SK-N-SH (cell line): ENCODE data around the gene SHE. TPM values are rescaled to one million over a fixed set of nuclear protein-coding genes. Genes with fewer than 3 reads are reported as not detected.

Experiments used
- CTCF ChIA-PET: fragments of 300-600, 350-600 bp; formaldehyde crosslinking; extraction: SDS; loops from one replicate; lab custom pipeline; 2021; lab: Yijun Ruan, JAX
- POLR2A ChIA-PET: fragments of 350-600 bp; sonication (Branson Sonifier 250); formaldehyde crosslinking; extraction: SDS; loops from one replicate; lab custom pipeline; 2020; ENCODE audit warnings: antibody characterized with exemption, inconsistent platforms; lab: Yijun Ruan, JAX
- DNase-seq: peaks from one replicate; pipeline ENCODE4 v3.0.0; 2012
- H2AFZ ChIP-seq: fragments of 200-600 bp; sonication (generic); 2 replicates; pipeline ENCODE4 v1.8.1; 2016; ENCODE audit warnings: antibody characterized with exemption, mild to moderate bottlenecking, low read depth
- H3F3A ChIP-seq: fragments of 200-600 bp; sonication (generic); replicated peaks from 2 replicates; pipeline ENCODE3; 2016; ENCODE audit warnings: antibody characterized with exemption, mild to moderate bottlenecking; ENCODE audit not compliant: insufficient read depth
- H3K27ac ChIP-seq, 2 experiments: fragments of 200-500 bp in 1 of 2; fragments of 200-600 bp in 1 of 2; sonication (Bioruptor generic) in 1 of 2; sonication (generic), shearing (Covaris generic) in 1 of 2; 2 replicates each; pipeline versions ENCODE4 v1.5.1 to v1.6.1; 2014 to 2016; ENCODE audit warnings: low read depth in 2 of 2, inconsistent platforms in 1 of 2, low read length in 1 of 2, mild to moderate bottlenecking in 1 of 2, mixed read lengths in 1 of 2
- H3K27me3 ChIP-seq: fragments of 200-600 bp; sonication (generic), shearing (Covaris generic); 2 replicates; pipeline ENCODE4 v1.6.1; 2016; ENCODE audit warnings: mixed run types; ENCODE audit not compliant: insufficient read depth
- H3K36me3 ChIP-seq, 2 experiments: fragments of 200-500 bp in 1 of 2; fragments of 200-600 bp in 1 of 2; sonication (Bioruptor generic) in 1 of 2; sonication (generic) in 1 of 2; replicated peaks in 1 of 2; 2 replicates each; pipeline versions ENCODE3 to v1.5.1; 2014 to 2016; ENCODE audit warnings: low read length in 1 of 2, mild to moderate bottlenecking in 1 of 2; ENCODE audit not compliant: insufficient read depth in 2 of 2, control insufficient read depth in 1 of 2
- H3K4me1 ChIP-seq, 2 experiments: fragments of 200-500 bp in 1 of 2; fragments of 200-600 bp in 1 of 2; sonication (Bioruptor generic) in 1 of 2; sonication (generic), shearing (Covaris generic) in 1 of 2; 2 replicates each; pipeline versions ENCODE4 v1.5.1 to v1.6.1; 2014 to 2016; ENCODE audit warnings: low read depth in 1 of 2, low read length in 1 of 2, mixed run types in 1 of 2; ENCODE audit not compliant: insufficient read depth in 2 of 2, control insufficient read depth in 1 of 2
- H3K4me2 ChIP-seq: fragments of 200-600 bp; sonication (generic), shearing (Covaris generic); 2 replicates; pipeline ENCODE4 v1.6.1; 2017; ENCODE audit warnings: mixed run types
- H3K4me3 ChIP-seq, 2 experiments: fragments of 200-500 bp in 1 of 2; fragments of 200-600 bp in 1 of 2; sonication (Bioruptor generic) in 1 of 2; sonication (generic), shearing (Covaris generic) in 1 of 2; 2 replicates each; pipeline versions ENCODE4 v1.5.1 to v1.8.1; 2014 to 2016; ENCODE audit warnings: low read depth in 2 of 2, inconsistent platforms in 1 of 2, low read length in 1 of 2, mild to moderate bottlenecking in 1 of 2, mixed read lengths in 1 of 2, moderate library complexity in 1 of 2
- H3K79me2 ChIP-seq: fragments of 200-600 bp; sonication (generic); 2 replicates; pipeline ENCODE4 v1.8.1; 2017; ENCODE audit warnings: mild to moderate bottlenecking; ENCODE audit not compliant: insufficient read depth
- H3K9ac ChIP-seq: fragments of 200-600 bp; sonication (generic); 2 replicates; pipeline ENCODE4 v1.6.1; 2017; ENCODE audit warnings: mixed run types
- H3K9me2 ChIP-seq: fragments of 200-600 bp; sonication (generic); 2 replicates; pipeline ENCODE4 v1.6.1; 2017; ENCODE audit warnings: mixed run types
- H3K9me3 ChIP-seq: fragments of 200-600 bp; sonication (generic); 2 replicates; pipeline ENCODE4 v1.6.1; 2017; ENCODE audit warnings: mixed run types, mild to moderate bottlenecking, moderate library complexity
- H4K20me1 ChIP-seq: fragments of 200-600 bp; sonication (generic); 2 replicates; pipeline ENCODE4 v1.6.1; 2017; ENCODE audit warnings: mild to moderate bottlenecking, mixed run types; ENCODE audit not compliant: insufficient read depth
- CHD2 ChIP-seq: fragments of 150-350 bp; IDR thresholded peaks from 2 replicates; pipeline ENCODE4 v1.6.1; 2018; ENCODE audit warnings: low read length; ENCODE audit not compliant: partially characterized antibody
- ELF1 ChIP-seq: IDR thresholded peaks from 2 replicates; pipeline ENCODE4 v1.4.0; 2012
- EP300 ChIP-seq, 2 experiments: IDR thresholded peaks; 2 replicates each; pipeline versions ENCODE4 v1.4.0 to v1.6.1; 2012; ENCODE audit warnings: borderline replicate concordance in 1 of 2, low read depth in 1 of 2, low read length in 1 of 2
- EZH2phosphoT487 ChIP-seq: fragments of 200-600 bp; sonication (generic); IDR thresholded peaks from 2 replicates; pipeline ENCODE4 v1.6.1; 2017; ENCODE audit warnings: low read depth, mixed run types, mild to moderate bottlenecking, antibody characterized with exemption, moderate library complexity, borderline replicate concordance
- FOSL2 ChIP-seq: IDR thresholded peaks from 2 replicates; pipeline ENCODE4 v1.4.0; 2012; ENCODE audit warnings: low read depth, mild to moderate bottlenecking, moderate library complexity, borderline replicate concordance
- FOXJ3 ChIP-seq: sonication (generic); formaldehyde crosslinking; IDR thresholded peaks from 2 replicates; pipeline ENCODE4 v1.5.1; 2020; ENCODE audit warnings: mild to moderate bottlenecking, missing genetic modification reagents
- FOXM1 ChIP-seq: IDR thresholded peaks from 2 replicates; pipeline ENCODE4 v1.4.0; 2012; ENCODE audit warnings: low read depth, mild to moderate bottlenecking
- GABPA ChIP-seq: IDR thresholded peaks from 2 replicates; pipeline ENCODE4 v1.4.0; 2012; ENCODE audit warnings: low read depth, mild to moderate bottlenecking
- JUND ChIP-seq: IDR thresholded peaks from 2 replicates; pipeline ENCODE4 v1.4.0; 2012
- MEF2A ChIP-seq: IDR thresholded peaks from 2 replicates; pipeline ENCODE4 v1.4.0; 2012; ENCODE audit warnings: low read depth, borderline replicate concordance
- MXI1 ChIP-seq: IDR thresholded peaks from 2 replicates; pipeline ENCODE4 v1.6.1; 2012; ENCODE audit warnings: mild to moderate bottlenecking, low read depth, low read length, improper control_type of control experiment
- NFIC ChIP-seq: IDR thresholded peaks from 2 replicates; pipeline ENCODE4 v1.4.0; 2012; ENCODE audit warnings: borderline replicate concordance
- NRF1 ChIP-seq: IDR thresholded peaks from 2 replicates; pipeline ENCODE4 v1.6.1; 2012; ENCODE audit warnings: low read depth, mild to moderate bottlenecking, low read length
- RCOR1 ChIP-seq: fragments of 150-350 bp; IDR thresholded peaks from 2 replicates; pipeline ENCODE4 v1.6.1; 2017; ENCODE audit warnings: antibody characterized with exemption, low read length
- RFX5 ChIP-seq: IDR thresholded peaks from 2 replicates; pipeline ENCODE4 v1.6.1; 2012; ENCODE audit warnings: mild to moderate bottlenecking, improper control_type of control experiment, low read length
- RXRA ChIP-seq: IDR thresholded peaks from 2 replicates; pipeline ENCODE4 v1.4.0; 2012; ENCODE audit warnings: low read depth, mild to moderate bottlenecking, borderline replicate concordance
- TAF1 ChIP-seq: IDR thresholded peaks from 2 replicates; pipeline ENCODE4 v1.6.1; 2012; ENCODE audit warnings: low read depth, mild to moderate bottlenecking, low read length, moderate library complexity, borderline replicate concordance
- TCF12 ChIP-seq: IDR thresholded peaks from 2 replicates; pipeline ENCODE4 v1.4.0; 2012
- TEAD4 ChIP-seq: IDR thresholded peaks from 2 replicates; pipeline ENCODE4 v1.4.0; 2012; ENCODE audit warnings: mild to moderate bottlenecking, borderline replicate concordance; ENCODE audit not compliant: insufficient read depth
- YY1 ChIP-seq: IDR thresholded peaks from 2 replicates; pipeline ENCODE4 v1.4.0; 2012; ENCODE audit warnings: low read depth, mild to moderate bottlenecking
- WGBS: methylation state at CpG from one replicate; pipeline ENCODE4 v1.1.6; 2017; ENCODE audit warnings: low lambda C conversion rate; 5-methylcytosine and 5-hydroxymethylcytosine counted together
- polyA plus RNA-seq, 3 experiments: library from polyadenylated mRNA; depleted of rRNA; stranded (reverse); fragments of >200 nt; gene quantifications; 2 replicates each; pipeline ENCODE4 v1.2.3, GENCODE V29; 2012
- TF ChIP-seq, protein P1 (sequence below): fragments of 200-600 bp; sonication (generic); IDR thresholded peaks from 2 replicates; pipeline ENCODE4 v1.6.1; 2017; ENCODE audit warnings: antibody characterized with exemption, mild to moderate bottlenecking, moderate library complexity
- TF ChIP-seq, protein P2 (sequence below): IDR thresholded peaks from 2 replicates; pipeline ENCODE4 v1.6.1; 2012; ENCODE audit warnings: mild to moderate bottlenecking, low read depth, low read length, moderate library complexity
- TF ChIP-seq, protein P3 (sequence below): IDR thresholded peaks from 2 replicates; pipeline ENCODE4 v1.4.0; 2012; ENCODE audit warnings: low read depth, borderline replicate concordance

Gene SHE
- polyA plus RNA-seq, 1 of the 3 experiments (the other 2 are of a cell fraction): not detected

DNA sequence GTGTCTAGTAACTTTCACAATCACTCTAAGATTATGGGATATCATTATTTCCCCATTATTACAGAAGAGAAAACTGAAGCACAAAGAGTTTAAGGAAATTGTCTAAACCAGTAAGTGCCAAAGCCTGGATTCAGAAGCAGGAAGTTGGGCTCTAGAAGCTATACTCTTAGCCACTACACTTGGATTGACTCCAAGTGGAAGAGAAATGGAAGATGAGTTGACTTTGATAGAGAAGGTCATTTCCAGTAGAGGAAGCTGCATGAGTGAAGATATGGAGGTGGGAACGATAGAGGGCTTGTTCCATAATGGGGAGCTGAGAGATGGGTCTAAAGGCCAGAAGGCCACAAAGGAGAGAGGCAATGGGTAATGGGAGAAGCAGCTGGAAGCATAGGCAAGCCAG, 11.9 kb downstream of the SHE start:
- H3F3A ChIP-seq: no peaks in the 10 kb centered on the region
- no peaks in the 10 kb centered on the region for H3K79me2 ChIP-seq
- peaks cover 48% of the 10 kb centered on the region; the same call in 1 of the 2 replicates for H3K27me3 ChIP-seq
- H3K4me2 ChIP-seq: no peak overlapping the region
- no peak overlapping the region for H3K9ac ChIP-seq
- H4K20me1 ChIP-seq: no peaks in the 10 kb centered on the region
- DNase-seq: no peak
- no peaks in the 10 kb centered on the region for H3K9me2 ChIP-seq
- H3K4me1 ChIP-seq: peaks cover 0 to 5% of the 10 kb centered on the region in 2 experiments; a peak in 1 of 4 replicates
- H3K27ac ChIP-seq: no peak overlapping the region
- H3K36me3 ChIP-seq: no peaks in the 10 kb centered on the region
- H3K4me3 ChIP-seq: no peak overlapping the region
- WGBS: 64% methylated on average over 1 of the region's 1 CpG
- TF ChIP-seq NRF1 (no peak), RFX5 (no peak), MXI1 (no peak), ELF1 (no peak), YY1 (no peak), EP300 (IDR thresholded peaks at IDR 0.05; ENCODE audit: borderline replicate concordance in 1 of 2, low read depth in 1 of 2, low read length in 1 of 2) (no peak), NFIC (no peak), TCF12 (no peak), TEAD4 (no peak), FOXJ3 (no peak), MEF2A (no peak), GABPA (no peak), RXRA (no peak), RCOR1 (no peak)
- TF ChIP-seq, protein P1, sequence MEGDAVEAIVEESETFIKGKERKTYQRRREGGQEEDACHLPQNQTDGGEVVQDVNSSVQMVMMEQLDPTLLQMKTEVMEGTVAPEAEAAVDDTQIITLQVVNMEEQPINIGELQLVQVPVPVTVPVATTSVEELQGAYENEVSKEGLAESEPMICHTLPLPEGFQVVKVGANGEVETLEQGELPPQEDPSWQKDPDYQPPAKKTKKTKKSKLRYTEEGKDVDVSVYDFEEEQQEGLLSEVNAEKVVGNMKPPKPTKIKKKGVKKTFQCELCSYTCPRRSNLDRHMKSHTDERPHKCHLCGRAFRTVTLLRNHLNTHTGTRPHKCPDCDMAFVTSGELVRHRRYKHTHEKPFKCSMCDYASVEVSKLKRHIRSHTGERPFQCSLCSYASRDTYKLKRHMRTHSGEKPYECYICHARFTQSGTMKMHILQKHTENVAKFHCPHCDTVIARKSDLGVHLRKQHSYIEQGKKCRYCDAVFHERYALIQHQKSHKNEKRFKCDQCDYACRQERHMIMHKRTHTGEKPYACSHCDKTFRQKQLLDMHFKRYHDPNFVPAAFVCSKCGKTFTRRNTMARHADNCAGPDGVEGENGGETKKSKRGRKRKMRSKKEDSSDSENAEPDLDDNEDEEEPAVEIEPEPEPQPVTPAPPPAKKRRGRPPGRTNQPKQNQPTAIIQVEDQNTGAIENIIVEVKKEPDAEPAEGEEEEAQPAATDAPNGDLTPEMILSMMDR: no peak
- CTCF ChIA-PET: interaction anchor here (0.6 to 2.4 kb wide), 7 partner anchors 9 to 733 kb away, joined by 3 to 14 read pairs (median 5); no protein-coding TSS in a partner anchor
- POLR2A ChIA-PET: no interaction called here
- no peak overlapping the region for H2AFZ ChIP-seq
- no peaks in the 10 kb centered on the region for H3K9me3 ChIP-seq

DNA sequence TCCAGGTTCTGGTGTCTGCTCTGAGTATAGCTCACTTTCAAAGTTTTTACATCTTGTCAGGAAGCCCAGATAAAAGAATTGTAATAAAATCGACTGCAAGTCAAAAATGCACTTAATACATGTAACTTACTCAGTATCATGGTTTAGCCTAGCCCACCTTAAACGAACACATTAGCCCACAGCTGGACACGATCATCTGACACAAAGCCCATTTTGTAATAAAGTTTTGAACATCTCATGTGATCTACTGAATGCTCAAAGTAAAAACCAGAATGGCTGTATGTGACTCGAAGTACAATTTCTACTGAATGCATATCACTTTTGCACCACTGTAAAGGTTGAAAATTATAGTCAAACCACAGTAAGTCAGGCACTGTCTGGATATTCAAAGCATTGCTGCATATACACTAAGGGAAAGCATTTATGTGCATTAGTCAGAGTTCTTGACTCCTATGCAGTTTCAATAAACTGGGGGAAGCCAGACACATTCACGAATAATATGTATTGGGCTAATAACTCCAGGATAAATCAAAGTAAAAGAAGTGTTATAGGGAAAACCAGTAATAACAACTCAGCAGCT, 12.4 kb downstream of the SHE start:
- no peak for DNase-seq
- Histone ChIP-seq H3K36me3 (no peaks in the 10 kb centered on the region), H2AFZ (no peak overlapping the region), H3F3A (no peaks in the 10 kb centered on the region), H3K79me2 (no peaks in the 10 kb centered on the region), H3K4me3 (no peak overlapping the region), H3K9me3 (no peaks in the 10 kb centered on the region), H4K20me1 (no peaks in the 10 kb centered on the region), H3K4me1 (peaks cover 0 to 5% of the 10 kb centered on the region in 2 experiments; a peak in 1 of 4 replicates), H3K4me2 (no peak overlapping the region), H3K9me2 (no peaks in the 10 kb centered on the region), H3K27me3 (peaks cover 43% of the 10 kb centered on the region; the same call in 1 of the 2 replicates), H3K27ac (no peak overlapping the region), H3K9ac (no peak overlapping the region)
- ChIA-PET CTCF (interaction anchor here (0.6 to 2.4 kb wide), 7 partner anchors 8 to 733 kb away, joined by 3 to 14 read pairs (median 5); no protein-coding TSS in a partner anchor), POLR2A (no interaction called here)
- WGBS: 38% methylated on average over 5 of the region's 5 CpGs
- TF ChIP-seq EZH2phosphoT487 (no peak), MXI1 (no peak), NFIC (no peak), TAF1 (no peak), FOSL2 (no peak), FOXM1 (no peak), GABPA (no peak), JUND (no peak), RXRA (no peak), CHD2 (no peak)
- TF ChIP-seq, protein P2, sequence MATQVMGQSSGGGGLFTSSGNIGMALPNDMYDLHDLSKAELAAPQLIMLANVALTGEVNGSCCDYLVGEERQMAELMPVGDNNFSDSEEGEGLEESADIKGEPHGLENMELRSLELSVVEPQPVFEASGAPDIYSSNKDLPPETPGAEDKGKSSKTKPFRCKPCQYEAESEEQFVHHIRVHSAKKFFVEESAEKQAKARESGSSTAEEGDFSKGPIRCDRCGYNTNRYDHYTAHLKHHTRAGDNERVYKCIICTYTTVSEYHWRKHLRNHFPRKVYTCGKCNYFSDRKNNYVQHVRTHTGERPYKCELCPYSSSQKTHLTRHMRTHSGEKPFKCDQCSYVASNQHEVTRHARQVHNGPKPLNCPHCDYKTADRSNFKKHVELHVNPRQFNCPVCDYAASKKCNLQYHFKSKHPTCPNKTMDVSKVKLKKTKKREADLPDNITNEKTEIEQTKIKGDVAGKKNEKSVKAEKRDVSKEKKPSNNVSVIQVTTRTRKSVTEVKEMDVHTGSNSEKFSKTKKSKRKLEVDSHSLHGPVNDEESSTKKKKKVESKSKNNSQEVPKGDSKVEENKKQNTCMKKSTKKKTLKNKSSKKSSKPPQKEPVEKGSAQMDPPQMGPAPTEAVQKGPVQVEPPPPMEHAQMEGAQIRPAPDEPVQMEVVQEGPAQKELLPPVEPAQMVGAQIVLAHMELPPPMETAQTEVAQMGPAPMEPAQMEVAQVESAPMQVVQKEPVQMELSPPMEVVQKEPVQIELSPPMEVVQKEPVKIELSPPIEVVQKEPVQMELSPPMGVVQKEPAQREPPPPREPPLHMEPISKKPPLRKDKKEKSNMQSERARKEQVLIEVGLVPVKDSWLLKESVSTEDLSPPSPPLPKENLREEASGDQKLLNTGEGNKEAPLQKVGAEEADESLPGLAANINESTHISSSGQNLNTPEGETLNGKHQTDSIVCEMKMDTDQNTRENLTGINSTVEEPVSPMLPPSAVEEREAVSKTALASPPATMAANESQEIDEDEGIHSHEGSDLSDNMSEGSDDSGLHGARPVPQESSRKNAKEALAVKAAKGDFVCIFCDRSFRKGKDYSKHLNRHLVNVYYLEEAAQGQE: no peak
- TF ChIP-seq, protein P3, sequence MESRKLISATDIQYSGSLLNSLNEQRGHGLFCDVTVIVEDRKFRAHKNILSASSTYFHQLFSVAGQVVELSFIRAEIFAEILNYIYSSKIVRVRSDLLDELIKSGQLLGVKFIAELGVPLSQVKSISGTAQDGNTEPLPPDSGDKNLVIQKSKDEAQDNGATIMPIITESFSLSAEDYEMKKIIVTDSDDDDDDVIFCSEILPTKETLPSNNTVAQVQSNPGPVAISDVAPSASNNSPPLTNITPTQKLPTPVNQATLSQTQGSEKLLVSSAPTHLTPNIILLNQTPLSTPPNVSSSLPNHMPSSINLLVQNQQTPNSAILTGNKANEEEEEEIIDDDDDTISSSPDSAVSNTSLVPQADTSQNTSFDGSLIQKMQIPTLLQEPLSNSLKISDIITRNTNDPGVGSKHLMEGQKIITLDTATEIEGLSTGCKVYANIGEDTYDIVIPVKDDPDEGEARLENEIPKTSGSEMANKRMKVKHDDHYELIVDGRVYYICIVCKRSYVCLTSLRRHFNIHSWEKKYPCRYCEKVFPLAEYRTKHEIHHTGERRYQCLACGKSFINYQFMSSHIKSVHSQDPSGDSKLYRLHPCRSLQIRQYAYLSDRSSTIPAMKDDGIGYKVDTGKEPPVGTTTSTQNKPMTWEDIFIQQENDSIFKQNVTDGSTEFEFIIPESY: no peak
